Suprapubic skin (tissue), 4 donors: ENCODE data around the gene OR5D18. TPM values are rescaled to one million over a fixed set of nuclear protein-coding genes. Genes with fewer than 3 reads are reported as not detected.

Experiments
- DNase-seq, 2 donors: peaks; one replicate each; pipeline ENCODE4 v3.0.0-alpha.2; 2019; ENCODE audit warnings: low spot score in 2 of 2
- H3K27ac ChIP-seq: fragments of 200-600 bp; sonication (generic); one replicate; pipeline ENCODE4 v1.5.1; 2019
- H3K27me3 ChIP-seq: fragments of 200-600 bp; sonication (generic); one replicate; pipeline ENCODE4 v1.5.1; 2019
- H3K36me3 ChIP-seq: fragments of 200-600 bp; sonication (generic); one replicate; pipeline ENCODE4 v1.5.1; 2019
- H3K4me1 ChIP-seq: fragments of 200-600 bp; sonication (generic); one replicate; pipeline ENCODE4 v1.5.1; 2019
- H3K4me3 ChIP-seq: fragments of 200-600 bp; sonication (generic); one replicate; pipeline ENCODE4 v1.5.1; 2019; ENCODE audit warnings: mild to moderate bottlenecking
- H3K9me3 ChIP-seq: fragments of 200-600 bp; sonication (generic); one replicate; pipeline ENCODE4 v1.5.1; 2019
- CTCF ChIP-seq, 2 donors: fragments of 200-600 bp in 1 of 2; fragments of 450-650 bp in 1 of 2; sonication (generic) in 1 of 2; IDR thresholded peaks; one replicate each; pipeline ENCODE4 v1.5.1; 2016 to 2019; ENCODE audit warnings: antibody characterized with exemption in 2 of 2, mild to moderate bottlenecking in 1 of 2, moderate library complexity in 1 of 2
- EP300 ChIP-seq: sonication (generic); formaldehyde crosslinking; IDR thresholded peaks from one replicate; pipeline ENCODE4 v1.6.1; 2017; ENCODE audit warnings: antibody characterized with exemption
- POLR2A ChIP-seq, 2 donors: fragments of 450-650 bp; IDR thresholded peaks; one replicate each; pipeline ENCODE4 v1.6.1; 2017; ENCODE audit warnings: antibody characterized with exemption in 2 of 2, mild to moderate bottlenecking in 2 of 2, moderate library complexity in 2 of 2
- POLR2AphosphoS5 ChIP-seq, 3 donors: sonication (generic); formaldehyde crosslinking; IDR thresholded peaks; one replicate each; pipeline ENCODE4 v1.6.1; 2017; ENCODE audit warnings: antibody characterized with exemption in 3 of 3
- WGBS: methylation state at CpG from one replicate; pipeline ENCODE4 v1.1.5; 2018; 5-methylcytosine and 5-hydroxymethylcytosine counted together
- total RNA-seq, 4 donors: library from RNA; depleted of rRNA; stranded (reverse); fragments of >200 nt; gene quantifications; one replicate each; pipeline ENCODE4 v1.1.0, GENCODE V29; 2016

Gene OR5D18
- total RNA-seq, 4 donors from 2014 or later = not detected

DNA sequence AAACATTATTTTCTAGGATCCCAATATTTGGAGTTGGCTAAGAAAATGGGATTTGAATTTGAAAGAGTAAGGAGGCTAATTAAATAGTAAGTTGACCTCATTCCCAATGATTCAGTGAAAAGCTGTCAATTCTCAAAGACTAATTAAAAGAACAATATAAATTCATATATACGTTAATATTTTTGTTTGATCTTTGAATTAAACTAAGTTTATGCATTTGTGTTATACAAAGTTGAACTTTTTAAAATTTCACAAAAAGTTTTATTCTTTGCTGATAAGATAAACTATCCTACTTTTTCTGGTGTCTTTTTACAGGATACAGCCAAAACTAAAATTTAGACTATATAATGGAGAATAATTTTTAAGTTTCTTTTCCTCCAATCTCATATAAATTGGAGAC is 8.4 kb upstream of the OR5D18 start, which contains the start of gene OR5L1:
TSS of gene OR5L1 (plus strand) at position 301 of the 400 bp plus-strand sequence. CDS start 100 bp downstream, outside the sequence.
- Histone ChIP-seq H3K9me3 (peaks cover 9% of the 10 kb centered on the region), H3K36me3 (no peaks in the 10 kb centered on the region), H3K27ac (no peak within 1 kb of the TSS), H3K4me1 (no peaks in the 10 kb centered on the region), H3K4me3 (no peak within 1 kb of the TSS), H3K27me3 (no peaks in the 10 kb centered on the region)
- no peak for DNase-seq
- WGBS = 88% methylated on average over 1 of the region's 1 CpG
- TF ChIP-seq EP300 (no peak), CTCF (IDR thresholded peaks at IDR 0.05) (no peak), POLR2A (IDR thresholded peaks at IDR 0.05) (no peak)

DNA sequence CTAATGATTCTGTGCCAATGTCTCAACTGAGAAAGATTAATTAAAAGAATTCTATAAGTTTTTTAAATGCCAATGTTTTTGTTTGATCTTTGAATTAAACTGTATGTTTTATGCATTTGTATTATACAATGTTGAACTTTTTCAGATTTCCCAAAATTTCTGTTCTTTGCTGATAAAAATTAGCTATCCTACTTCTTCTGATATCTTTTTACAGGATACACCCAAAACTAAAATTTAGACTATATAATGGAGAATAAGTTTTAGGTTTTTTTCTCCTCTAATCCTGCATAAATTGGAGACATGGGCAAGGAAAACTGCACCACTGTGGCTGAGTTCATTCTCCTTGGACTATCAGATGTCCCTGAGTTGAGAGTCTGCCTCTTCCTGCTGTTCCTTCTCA is 7.5 kb downstream of the OR5D18 start, which contains the start of gene OR5L2:
TSS of gene OR5L2 (plus strand) at position 301 of the 400 bp plus-strand sequence. CDS start at position 301, 0 bp downstream.
- no peak within 1 kb of the TSS for H3K27ac ChIP-seq
- H3K4me1 ChIP-seq = no peaks in the 10 kb centered on the region
- TF ChIP-seq POLR2AphosphoS5 (IDR thresholded peaks at IDR 0.05) (no peak), CTCF (IDR thresholded peaks at IDR 0.05) (no peak), EP300 (no peak), POLR2A (IDR thresholded peaks at IDR 0.05) (no peak)
- DNase-seq = no peak
- H3K4me3 ChIP-seq = no peak within 1 kb of the TSS
- H3K27me3 ChIP-seq = no peaks in the 10 kb centered on the region
- H3K36me3 ChIP-seq = no peaks in the 10 kb centered on the region
- H3K9me3 ChIP-seq = no peaks in the 10 kb centered on the region

DNA sequence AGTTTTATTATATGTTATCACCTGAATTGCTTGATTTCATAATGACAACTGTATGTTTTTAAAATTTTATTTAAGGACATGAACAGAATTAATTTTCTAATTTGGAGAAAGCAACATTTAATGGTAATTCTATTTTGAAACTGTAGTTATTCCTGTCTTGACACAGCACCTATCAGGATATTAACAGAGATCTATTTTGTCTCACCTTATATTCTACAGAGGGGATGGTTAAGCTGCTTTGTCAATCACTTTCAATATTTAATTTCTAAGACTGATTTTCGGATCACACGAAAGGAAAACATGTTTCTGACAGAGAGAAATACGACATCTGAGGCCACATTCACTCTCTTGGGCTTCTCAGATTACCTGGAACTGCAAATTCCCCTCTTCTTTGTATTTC is 19.0 kb downstream of the OR5D18 start, which contains the start of gene OR5D16:
TSS of gene OR5D16 (plus strand) at position 301 of the 400 bp plus-strand sequence. CDS start at position 301, 0 bp downstream.
- Histone ChIP-seq H3K36me3 (no peaks in the 10 kb centered on the region), H3K4me1 (no peaks in the 10 kb centered on the region), H3K4me3 (no peak within 1 kb of the TSS), H3K27me3 (no peaks in the 10 kb centered on the region), H3K9me3 (no peaks in the 10 kb centered on the region), H3K27ac (no peak within 1 kb of the TSS)
- no peak for DNase-seq
- WGBS = 39% methylated on average over 3 of the region's 3 CpGs
- TF ChIP-seq POLR2AphosphoS5 (IDR thresholded peaks at IDR 0.05) (no peak), EP300 (no peak), CTCF (IDR thresholded peaks at IDR 0.05) (no peak), POLR2A (IDR thresholded peaks at IDR 0.05) (no peak)

GRCh38 chr11:55847453-55847852 is 28.0 kb downstream of the OR5D18 start:
- Histone ChIP-seq H3K4me3 (no peak overlapping the region), H3K27ac (no peak overlapping the region), H3K36me3 (no peaks in the 10 kb centered on the region), H3K9me3 (peaks cover 5% of the 10 kb centered on the region), H3K27me3 (no peaks in the 10 kb centered on the region), H3K4me1 (no peaks in the 10 kb centered on the region)
- WGBS = 42% methylated on average over 2 of the region's 2 CpGs
- TF ChIP-seq POLR2AphosphoS5 (IDR thresholded peaks at IDR 0.05) = no peak
- no peak for TF ChIP-seq CTCF (IDR thresholded peaks at IDR 0.05)
- TF ChIP-seq EP300 = no peak
- TF ChIP-seq POLR2A (IDR thresholded peaks at IDR 0.05) = no peak
- no peak for DNase-seq

DNA sequence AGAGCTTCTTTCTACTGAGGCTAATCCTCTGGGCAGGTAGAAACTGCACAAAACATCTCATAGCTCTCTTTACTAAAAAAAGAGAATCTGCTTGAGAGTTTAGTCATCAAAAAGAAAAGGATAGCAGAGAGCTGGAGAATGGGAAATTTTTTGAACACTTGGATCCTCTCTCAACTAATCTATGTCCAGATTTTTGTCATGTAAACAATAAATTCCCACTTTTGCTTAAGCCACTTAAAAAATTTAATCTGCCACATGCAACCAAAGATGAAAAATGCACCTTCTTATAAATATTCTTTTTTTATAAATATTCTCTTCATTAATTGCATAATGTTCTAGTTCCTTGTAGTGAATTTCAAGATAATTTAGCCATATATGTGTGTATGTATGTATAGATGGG is 29.6 kb downstream of the OR5D18 start:
- Histone ChIP-seq H3K9me3 (peaks cover 5% of the 10 kb centered on the region), H3K27ac (no peak overlapping the region), H3K27me3 (no peaks in the 10 kb centered on the region), H3K36me3 (no peaks in the 10 kb centered on the region), H3K4me1 (no peaks in the 10 kb centered on the region), H3K4me3 (no peak overlapping the region)
- DNase-seq = no peak
- TF ChIP-seq POLR2A (IDR thresholded peaks at IDR 0.05) (no peak), CTCF (IDR thresholded peaks at IDR 0.05) (no peak), POLR2AphosphoS5 (IDR thresholded peaks at IDR 0.05) (no peak), EP300 (no peak)
